CD14-positive monocyte (primary cell): Measurements from ENCODE around the gene LHPP. TPM values are rescaled to one million over a fixed set of nuclear protein-coding genes. Genes with fewer than 3 reads are reported as not detected.

ENCODE experiments used
- DNase-seq, 3 donors: peaks; one replicate each; pipeline ENCODE4 v3.0.0-alpha.2; 2011 to 2022
- H2AFZ ChIP-seq: 2 replicates; pipeline ENCODE4 v1.6.0; 2012; ENCODE audit warnings: mild to moderate bottlenecking, low read depth, low read length, inconsistent platforms; ENCODE audit not compliant: insufficient read depth, poor library complexity, severe bottlenecking
- H3K27ac ChIP-seq, 2 donors: 1 replicate in 1 of 2; 2 replicates in 1 of 2; pipeline ENCODE4 v1.5.1; 2012 to 2013; ENCODE audit warnings: low read length in 2 of 2, control low read depth in 1 of 2, inconsistent platforms in 1 of 2, low read depth in 1 of 2, mild to moderate bottlenecking in 1 of 2
- H3K27me3 ChIP-seq, 2 donors: one replicate each; pipeline versions ENCODE4 v1.6.0 to v1.6.1; 2011 to 2013; ENCODE audit warnings: low read length in 2 of 2; ENCODE audit not compliant: control insufficient read depth in 2 of 2, insufficient read depth in 2 of 2
- H3K36me3 ChIP-seq, 2 donors: replicated peaks in 1 of 2; 1 replicate in 1 of 2; 2 replicates in 1 of 2; pipeline versions ENCODE4 v1.5.1 to v1.6.1; 2012 to 2013; ENCODE audit warnings: low read length in 2 of 2, control low read depth in 1 of 2, inconsistent platforms in 1 of 2, mild to moderate bottlenecking in 1 of 2; ENCODE audit not compliant: insufficient read depth in 2 of 2, control insufficient read depth in 1 of 2
- H3K4me1 ChIP-seq, 2 donors: 1 replicate in 1 of 2; 2 replicates in 1 of 2; pipeline versions ENCODE4 v1.5.1 to v1.6.1; 2012 to 2013; ENCODE audit warnings: low read length in 2 of 2, control low read depth in 1 of 2, inconsistent platforms in 1 of 2, mild to moderate bottlenecking in 1 of 2, moderate library complexity in 1 of 2; ENCODE audit not compliant: insufficient read depth in 2 of 2, control insufficient read depth in 1 of 2
- H3K4me2 ChIP-seq: replicated peaks from 2 replicates; pipeline ENCODE3; 2012; ENCODE audit warnings: low read length, moderate library complexity, mild to moderate bottlenecking; ENCODE audit not compliant: poor library complexity, severe bottlenecking; ENCODE audit errors: extremely low read depth
- H3K4me3 ChIP-seq, 3 experiments: fragments of 200-600 bp in 1 of 3; sonication (generic) in 1 of 3; replicated peaks in 1 of 3; 1 replicate in 2 of 3; 2 replicates in 1 of 3; pipeline ENCODE4 v1.5.1; 2011 to 2013; ENCODE audit warnings: low read length in 3 of 3, mild to moderate bottlenecking in 3 of 3, control low read depth in 2 of 3, low read depth in 2 of 3, inconsistent platforms in 1 of 3, moderate library complexity in 1 of 3
- H3K79me2 ChIP-seq: 2 replicates; pipeline ENCODE4 v1.6.0; 2012; ENCODE audit warnings: mild to moderate bottlenecking, control low read depth, inconsistent platforms, low read length, moderate library complexity; ENCODE audit not compliant: insufficient read depth
- H3K9ac ChIP-seq: 2 replicates; pipeline ENCODE4 v1.6.0; 2017; ENCODE audit warnings: low read length, mild to moderate bottlenecking; ENCODE audit not compliant: insufficient read depth, poor library complexity, severe bottlenecking
- H3K9me3 ChIP-seq, 2 donors: replicated peaks in 1 of 2; 1 replicate in 1 of 2; 2 replicates in 1 of 2; pipeline versions ENCODE4 v1.5.1 to v1.6.1; 2012 to 2013; ENCODE audit warnings: low read length in 2 of 2, control low read depth in 1 of 2; ENCODE audit not compliant: control insufficient read depth in 1 of 2, insufficient read depth in 1 of 2
- H4K20me1 ChIP-seq: 2 replicates; pipeline ENCODE4 v1.6.0; 2012; ENCODE audit warnings: mild to moderate bottlenecking, low read length, control low read depth, moderate library complexity; ENCODE audit not compliant: insufficient read depth
- H3K27ac Mint-ChIP-seq, 7 donors: one replicate each; pipeline ENCODE4 v1.8.0; 2020; ENCODE audit warnings: mild to moderate bottlenecking in 7 of 7, mixed read lengths in 7 of 7, moderate library complexity in 6 of 7, inconsistent platforms in 2 of 7
- H3K27me3 Mint-ChIP-seq, 3 donors: one replicate each; pipeline ENCODE4 v1.8.0; 2021 to 2022; ENCODE audit warnings: low read depth in 3 of 3, mild to moderate bottlenecking in 3 of 3, mixed read lengths in 3 of 3, moderate library complexity in 3 of 3, inconsistent platforms in 1 of 3
- H3K36me3 Mint-ChIP-seq, 2 donors: one replicate each; pipeline ENCODE4 v1.8.0; 2020; ENCODE audit warnings: mixed read lengths in 2 of 2, inconsistent platforms in 1 of 2, mild to moderate bottlenecking in 1 of 2
- H3K4me1 Mint-ChIP-seq: one replicate; pipeline ENCODE4 v1.8.0; 2020; ENCODE audit warnings: mild to moderate bottlenecking, mixed read lengths
- H3K4me3 Mint-ChIP-seq, 2 donors: one replicate each; pipeline ENCODE4 v1.8.0; 2020; ENCODE audit warnings: mild to moderate bottlenecking in 2 of 2, mixed read lengths in 2 of 2, moderate library complexity in 1 of 2
- H3K9me3 Mint-ChIP-seq, 7 donors: one replicate each; pipeline ENCODE4 v1.8.0; 2020 to 2022; ENCODE audit warnings: mixed read lengths in 7 of 7, mild to moderate bottlenecking in 6 of 7, moderate library complexity in 6 of 7, inconsistent platforms in 2 of 7
- WGBS: methylation state at CpG from one replicate; pipeline ENCODE4 v1.1.5; 2013; ENCODE audit warnings: missing lambda C conversion rate; ENCODE audit not compliant: insufficient coverage; 5-methylcytosine and 5-hydroxymethylcytosine counted together
- intact Hi-C, 2 donors: fragments of 100-400 bp; cut with micrococcal nuclease; formaldehyde crosslinking; loops; one replicate each; pipeline versions ENCODE4 v1.15.0 to v1.15.1; 2023
- polyA plus RNA-seq, 3 donors: library from polyadenylated mRNA; depleted of rRNA in 1 of 3; unstranded in 2 of 3; stranded (reverse) in 1 of 3; fragments of 300-500 nt in 2 of 3; fragments of >200 nt in 1 of 3; fragmentation: Illumina TruSeq in 2 of 3; gene quantifications; 1 replicate in 2 of 3; 2 replicates in 1 of 3; pipeline ENCODE4 v1.2.3, GENCODE V29; 2012 to 2021
- TF ChIP-seq, protein P1 (sequence below): fragments of 200-600 bp; IDR thresholded peaks from one replicate; pipeline ENCODE4 v1.8.0; 2022; ENCODE audit warnings: antibody characterized with exemption, mild to moderate bottlenecking

Gene LHPP
- polyA plus RNA-seq, 3 donors = 15.2 to 20.6 (median 19.5) TPM

DNA sequence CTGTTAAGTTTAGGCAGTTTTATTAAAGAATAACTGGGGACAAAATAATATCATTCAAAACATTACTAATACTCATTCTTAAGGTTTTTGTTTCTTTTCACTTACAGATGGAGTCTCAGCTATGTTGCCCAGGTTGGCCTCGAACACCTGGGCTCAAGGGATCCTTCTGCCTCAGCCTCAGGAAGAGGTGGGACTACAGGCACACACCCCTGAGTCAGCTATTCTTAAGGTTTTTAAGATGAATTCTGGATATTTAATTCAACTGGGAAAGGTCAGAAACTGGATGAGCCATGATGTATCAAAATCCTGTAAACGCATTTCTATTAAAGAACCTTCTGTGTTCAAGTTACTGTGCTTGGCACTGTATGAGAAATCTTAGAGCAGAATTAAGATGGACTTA lies 46.4 kb upstream of the LHPP start:
- no peak for DNase-seq
- Histone ChIP-seq H3K9me3 (no peaks in the 10 kb centered on the region), H3K4me1 (peaks cover 14 to 35% of the 10 kb centered on the region in 2 donors), H3K27me3 (peaks cover 2 to 11% of the 10 kb centered on the region in 2 donors), H2AFZ (no peak overlapping the region), H3K36me3 (peaks cover 4 to 15% of the 10 kb centered on the region in 2 donors), H3K27ac (no peak overlapping the region), H3K79me2 (peaks cover 52% of the 10 kb centered on the region), H4K20me1 (peaks cover 39% of the 10 kb centered on the region), H3K9ac (no peak overlapping the region), H3K4me2 (no peak overlapping the region), H3K4me3 (no peak overlapping the region)
- Mint-ChIP-seq H3K27ac (no peak overlapping the region), H3K4me3 (no peak overlapping the region), H3K9me3 (peaks cover 0 to under 1% (median 0%) of the 10 kb centered on the region in 7 donors), H3K4me1 (peaks cover 25% of the 10 kb centered on the region), H3K27me3 (peaks cover 10 to 12% (median 11%) of the 10 kb centered on the region in 3 donors), H3K36me3 (peaks cover 29% of the 10 kb centered on the region in 2 donors)
- intact Hi-C loops = no loop called here
- WGBS = no CpG with 5 or more reads among the region's 2 CpGs
- TF ChIP-seq, protein P1, sequence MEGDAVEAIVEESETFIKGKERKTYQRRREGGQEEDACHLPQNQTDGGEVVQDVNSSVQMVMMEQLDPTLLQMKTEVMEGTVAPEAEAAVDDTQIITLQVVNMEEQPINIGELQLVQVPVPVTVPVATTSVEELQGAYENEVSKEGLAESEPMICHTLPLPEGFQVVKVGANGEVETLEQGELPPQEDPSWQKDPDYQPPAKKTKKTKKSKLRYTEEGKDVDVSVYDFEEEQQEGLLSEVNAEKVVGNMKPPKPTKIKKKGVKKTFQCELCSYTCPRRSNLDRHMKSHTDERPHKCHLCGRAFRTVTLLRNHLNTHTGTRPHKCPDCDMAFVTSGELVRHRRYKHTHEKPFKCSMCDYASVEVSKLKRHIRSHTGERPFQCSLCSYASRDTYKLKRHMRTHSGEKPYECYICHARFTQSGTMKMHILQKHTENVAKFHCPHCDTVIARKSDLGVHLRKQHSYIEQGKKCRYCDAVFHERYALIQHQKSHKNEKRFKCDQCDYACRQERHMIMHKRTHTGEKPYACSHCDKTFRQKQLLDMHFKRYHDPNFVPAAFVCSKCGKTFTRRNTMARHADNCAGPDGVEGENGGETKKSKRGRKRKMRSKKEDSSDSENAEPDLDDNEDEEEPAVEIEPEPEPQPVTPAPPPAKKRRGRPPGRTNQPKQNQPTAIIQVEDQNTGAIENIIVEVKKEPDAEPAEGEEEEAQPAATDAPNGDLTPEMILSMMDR = no peak

DNA sequence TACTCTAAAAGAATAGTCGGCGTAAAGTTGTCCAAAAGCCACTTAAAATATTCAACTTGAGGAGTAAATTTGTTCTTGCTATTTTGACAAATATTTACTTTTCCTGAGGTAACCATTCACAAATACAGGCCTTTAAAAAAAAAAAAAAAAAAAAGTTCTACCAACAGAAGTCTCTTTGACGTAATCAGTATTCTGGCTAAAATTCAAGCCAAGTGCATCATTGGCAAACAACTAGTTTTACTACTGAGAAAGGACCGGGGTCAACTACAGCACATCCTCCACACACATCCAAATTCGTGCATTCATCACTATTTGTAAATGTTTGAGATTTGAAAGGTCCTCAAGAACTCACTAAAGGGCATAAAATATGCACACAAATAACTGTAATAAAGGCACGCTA lies 44.9 kb upstream of the LHPP start:
- no CpG with 5 or more reads among the region's 6 CpGs for WGBS
- H4K20me1 ChIP-seq = peaks cover 39% of the 10 kb centered on the region

More for the DNA sequence above, 44.9 kb upstream of the LHPP start:
- Mint-ChIP-seq H3K9me3 (peaks cover 0 to 2% (median 0%) of the 10 kb centered on the region in 7 donors), H3K4me3 (peak overlapping the region in 1 of 2 donors; percentile 2), H3K36me3 (peaks cover 14 to 19% of the 10 kb centered on the region in 2 donors), H3K27ac (no peak overlapping the region), H3K4me1 (peaks cover 23% of the 10 kb centered on the region), H3K27me3 (peaks cover 19 to 24% (median 21%) of the 10 kb centered on the region in 3 donors)
- peaks cover 52% of the 10 kb centered on the region for H3K79me2 ChIP-seq
- DNase-seq = no peak
- TF ChIP-seq, protein P1 = no peak
- H3K4me3 ChIP-seq = no peak overlapping the region
- peaks cover 9 to 25% of the 10 kb centered on the region in 2 donors for H3K27me3 ChIP-seq
- no peak overlapping the region for H3K4me2 ChIP-seq
- no peaks in the 10 kb centered on the region for H3K9me3 ChIP-seq
- H3K9ac ChIP-seq = no peak overlapping the region
- intact Hi-C loops = no loop called here
- peaks cover 0 to 11% of the 10 kb centered on the region in 2 donors for H3K36me3 ChIP-seq
- H2AFZ ChIP-seq = no peak overlapping the region
- no peak overlapping the region for H3K27ac ChIP-seq
- peaks cover 14 to 35% of the 10 kb centered on the region in 2 donors for H3K4me1 ChIP-seq
